Raji (cell line): ENCODE measurements around the gene CARMIL3.

Experiments
- POLR2A ChIP-seq: IDR thresholded peaks from 2 replicates; pipeline ENCODE4 v1.6.1; 2011; ENCODE audit warnings: low read depth, low read length, control low read depth; ENCODE audit not compliant: insufficient read depth

Gene CARMIL3

DNA sequence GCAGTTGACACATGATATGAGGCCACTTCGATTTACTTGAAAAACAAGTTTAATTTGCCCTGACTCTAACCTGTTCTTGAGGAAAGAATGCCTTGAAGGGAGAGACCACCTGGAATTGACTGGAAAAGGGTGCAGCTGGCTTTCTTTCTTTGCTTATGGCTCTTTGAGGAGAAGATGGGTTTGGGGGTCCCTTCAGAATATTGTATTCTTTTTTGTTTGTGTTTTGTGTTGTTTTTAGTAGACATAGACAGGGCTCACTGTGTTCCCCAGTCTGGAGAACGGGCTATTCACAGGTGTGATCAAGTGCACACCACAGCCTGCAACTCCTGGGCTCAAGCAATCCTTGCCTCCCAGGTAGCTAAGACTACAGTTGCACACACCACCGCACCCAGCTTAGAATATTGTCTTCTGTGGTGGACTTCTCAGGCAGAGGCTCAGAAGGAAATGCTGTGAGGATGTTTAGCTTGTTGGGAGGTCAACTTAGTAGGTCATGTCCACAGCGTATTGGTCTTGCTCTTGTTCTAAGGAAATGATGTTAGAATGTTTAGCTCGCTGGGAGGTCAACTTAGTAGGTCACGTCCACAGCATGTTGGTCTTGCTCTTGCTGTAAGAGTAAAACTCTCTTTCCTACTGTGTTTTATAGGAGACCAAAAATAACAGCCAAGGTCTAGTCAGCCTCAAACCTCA is 64.5 kb downstream of the CARMIL3 start:
- no peak for TF ChIP-seq POLR2A

DNA sequence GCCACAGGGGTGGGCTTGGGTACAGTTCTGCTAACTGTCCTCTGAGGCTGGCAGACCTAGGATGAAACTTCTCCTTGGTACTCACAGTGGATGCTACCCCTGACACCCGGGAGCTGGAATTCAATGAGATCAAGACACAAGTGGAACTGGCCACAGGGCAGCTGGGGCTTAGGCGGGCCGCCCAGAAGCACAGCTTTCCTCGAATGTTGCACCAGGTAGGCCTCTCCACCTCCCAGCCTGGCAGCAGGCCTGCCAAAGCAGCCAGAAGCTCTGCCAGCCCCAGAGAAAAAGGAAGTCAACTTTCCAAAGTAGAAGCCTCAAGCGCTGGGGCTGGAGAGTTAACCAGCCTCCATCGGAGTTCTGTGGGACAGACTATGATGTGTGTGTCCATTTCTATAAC is 65.4 kb downstream of the CARMIL3 start:
- no peak for TF ChIP-seq POLR2A
